Measurements from ENCODE around the gene CBX7. TPM values are rescaled to one million over a fixed set of nuclear protein-coding genes. Genes with fewer than 3 reads are reported as not detected.

The CBX7 gene
- total and polyA plus RNA-seq, 2 of the 4 experiments (the other 2 are of a cell fraction) = 0.90 to 3.6 TPM

DNA sequence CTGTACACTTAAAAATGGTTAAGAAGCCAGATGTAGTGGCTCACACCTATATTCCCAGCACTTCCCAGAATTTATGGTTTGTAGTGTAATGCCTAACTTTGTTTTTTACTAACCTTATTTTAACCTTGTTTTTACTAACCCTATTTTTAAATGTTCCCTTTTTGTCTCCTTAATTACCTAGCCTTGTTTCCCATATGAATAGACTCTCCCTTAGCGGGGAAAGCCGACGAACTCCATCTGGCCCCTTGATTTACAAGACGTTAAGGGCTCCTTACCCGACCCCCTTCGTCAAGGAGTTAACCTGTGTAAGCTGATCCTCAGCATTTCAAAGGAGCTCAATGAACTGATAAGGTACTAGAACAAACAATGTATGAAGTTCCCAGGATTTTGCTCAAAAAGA lies 38.4 kb downstream of the CBX7 start:
- in situ Hi-C loops (cut with MboI; ENCODE audit: low sequenced_read_pairs) = loop anchor here (25.0 kb wide), 1 partner anchor 252 kb away; the partner anchor contains the start of gene CBX6
- no CpG with 5 or more reads among the region's 6 CpGs for WGBS, 2 experiments (ENCODE audit: extremely low coverage in 2 of 2, insufficient read length in 1 of 2)
- no peak overlapping the region for H3K4me3 ChIP-seq (ENCODE audit: insufficient read depth, low read depth, low read length)
- no peak overlapping the region for H4K8ac ChIP-seq (ENCODE audit: low read depth in 2 of 2, low read length in 2 of 2)
- H4K91ac ChIP-seq (ENCODE audit: insufficient read depth, low read depth, low read length) = no peak overlapping the region
- no peak overlapping the region for H3K27ac ChIP-seq (ENCODE audit: insufficient read depth, low read length)
- H2BK15ac ChIP-seq (ENCODE audit: low read depth, low read length) = no peak overlapping the region
- CTCF ChIA-PET = interaction anchor here (0.6 kb wide), 2 partner anchors 401 to 420 kb away, joined by 3 to 5 read pairs; no protein-coding TSS in a partner anchor
- H2BK20ac ChIP-seq (ENCODE audit: low read depth, low read length) = no peak overlapping the region
- H3K18ac ChIP-seq (ENCODE audit: low read depth, low read length) = no peak overlapping the region
- dilution Hi-C loops (cut with HindIII; ENCODE audit: low sequenced_read_pairs, unreplicated experiment) = no loop called here
- DNase-seq = no peak
- H2AK5ac ChIP-seq (ENCODE audit: low read depth, low read length) = no peak overlapping the region
- no peak overlapping the region for H2BK120ac ChIP-seq (ENCODE audit: low read depth, low read length)
- no peak overlapping the region for H3K4ac ChIP-seq (ENCODE audit: low read depth, low read length)
- no peak for ATAC-seq (ENCODE audit: low read depth)
- intact Hi-C loops (cut with micrococcal nuclease) = no loop called here
- no peak overlapping the region for H3K56ac ChIP-seq (ENCODE audit: extremely low read depth, insufficient read depth, low read length)
- H2AK9ac ChIP-seq (replicated peaks; ENCODE audit: low read depth, low read length, poor library complexity) = no peak overlapping the region
- no peaks in the 10 kb centered on the region for H3K79me1 ChIP-seq (ENCODE audit: low read depth in 1 of 2, low read length in 2 of 2)
- H3K4me2 ChIP-seq (ENCODE audit: low read depth, low read length) = no peak overlapping the region
- no peaks in the 10 kb centered on the region for H3K36me3 ChIP-seq (ENCODE audit: control insufficient read depth, insufficient read depth, low read length)
- BruUV-seq (replicated peaks) = no TSS peak
- H3K9ac ChIP-seq (ENCODE audit: low read depth, low read length) = no peak overlapping the region
- no peak overlapping the region for H2AFZ ChIP-seq (replicated peaks; ENCODE audit: low read length, poor library complexity)
- no peak overlapping the region for H2BK5ac ChIP-seq (ENCODE audit: low read depth, low read length, poor library complexity, severe bottlenecking)
- TF ChIP-seq, protein P1, sequence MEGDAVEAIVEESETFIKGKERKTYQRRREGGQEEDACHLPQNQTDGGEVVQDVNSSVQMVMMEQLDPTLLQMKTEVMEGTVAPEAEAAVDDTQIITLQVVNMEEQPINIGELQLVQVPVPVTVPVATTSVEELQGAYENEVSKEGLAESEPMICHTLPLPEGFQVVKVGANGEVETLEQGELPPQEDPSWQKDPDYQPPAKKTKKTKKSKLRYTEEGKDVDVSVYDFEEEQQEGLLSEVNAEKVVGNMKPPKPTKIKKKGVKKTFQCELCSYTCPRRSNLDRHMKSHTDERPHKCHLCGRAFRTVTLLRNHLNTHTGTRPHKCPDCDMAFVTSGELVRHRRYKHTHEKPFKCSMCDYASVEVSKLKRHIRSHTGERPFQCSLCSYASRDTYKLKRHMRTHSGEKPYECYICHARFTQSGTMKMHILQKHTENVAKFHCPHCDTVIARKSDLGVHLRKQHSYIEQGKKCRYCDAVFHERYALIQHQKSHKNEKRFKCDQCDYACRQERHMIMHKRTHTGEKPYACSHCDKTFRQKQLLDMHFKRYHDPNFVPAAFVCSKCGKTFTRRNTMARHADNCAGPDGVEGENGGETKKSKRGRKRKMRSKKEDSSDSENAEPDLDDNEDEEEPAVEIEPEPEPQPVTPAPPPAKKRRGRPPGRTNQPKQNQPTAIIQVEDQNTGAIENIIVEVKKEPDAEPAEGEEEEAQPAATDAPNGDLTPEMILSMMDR (conservative IDR thresholded peaks at IDR 0.05; ENCODE audit: low read depth, low read length) = no peak
- TF ChIP-seq CEBPB (IDR thresholded peaks at IDR 0.05; ENCODE audit: low read depth, low read length) = no peak
- TF ChIP-seq MXI1 (IDR thresholded peaks at IDR 0.05; ENCODE audit: borderline replicate concordance, low read depth, low read length) = no peak
- no peak for TF ChIP-seq RAD21 (IDR thresholded peaks at IDR 0.05; ENCODE audit: low read length)
- TF ChIP-seq RCOR1 (IDR thresholded peaks at IDR 0.05; ENCODE audit: insufficient replicate concordance, low read length) = no peak
- no peak for TF ChIP-seq MAZ (IDR thresholded peaks at IDR 0.05; ENCODE audit: borderline replicate concordance, low read depth, low read length)
- no peak for TF ChIP-seq BHLHE40 (IDR thresholded peaks at IDR 0.05; ENCODE audit: low read depth, low read length)
- no peak for TF ChIP-seq POLR2A (IDR thresholded peaks at IDR 0.05; ENCODE audit: low read depth, low read length)
- no peak for TF ChIP-seq SMC3 (IDR thresholded peaks at IDR 0.05; ENCODE audit: low read depth, low read length)
- TF ChIP-seq CHD1 (IDR thresholded peaks at IDR 0.05; ENCODE audit: low read depth, low read length) = no peak
- TF ChIP-seq RFX5 (IDR thresholded peaks at IDR 0.05; ENCODE audit: low read depth, low read length) = no peak
- no peak for TF ChIP-seq FOS (IDR thresholded peaks at IDR 0.05; ENCODE audit: low read depth, low read length)
- no peak for TF ChIP-seq NFE2L2 (IDR thresholded peaks at IDR 0.05; ENCODE audit: low read depth, low read length)
- TF ChIP-seq, protein P2, sequence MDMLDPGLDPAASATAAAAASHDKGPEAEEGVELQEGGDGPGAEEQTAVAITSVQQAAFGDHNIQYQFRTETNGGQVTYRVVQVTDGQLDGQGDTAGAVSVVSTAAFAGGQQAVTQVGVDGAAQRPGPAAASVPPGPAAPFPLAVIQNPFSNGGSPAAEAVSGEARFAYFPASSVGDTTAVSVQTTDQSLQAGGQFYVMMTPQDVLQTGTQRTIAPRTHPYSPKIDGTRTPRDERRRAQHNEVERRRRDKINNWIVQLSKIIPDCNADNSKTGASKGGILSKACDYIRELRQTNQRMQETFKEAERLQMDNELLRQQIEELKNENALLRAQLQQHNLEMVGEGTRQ (IDR thresholded peaks at IDR 0.05; ENCODE audit: low read depth, low read length) = no peak
- TF ChIP-seq MAFK (IDR thresholded peaks at IDR 0.05; ENCODE audit: low read depth, low read length) = no peak
- TF ChIP-seq, protein P3, sequence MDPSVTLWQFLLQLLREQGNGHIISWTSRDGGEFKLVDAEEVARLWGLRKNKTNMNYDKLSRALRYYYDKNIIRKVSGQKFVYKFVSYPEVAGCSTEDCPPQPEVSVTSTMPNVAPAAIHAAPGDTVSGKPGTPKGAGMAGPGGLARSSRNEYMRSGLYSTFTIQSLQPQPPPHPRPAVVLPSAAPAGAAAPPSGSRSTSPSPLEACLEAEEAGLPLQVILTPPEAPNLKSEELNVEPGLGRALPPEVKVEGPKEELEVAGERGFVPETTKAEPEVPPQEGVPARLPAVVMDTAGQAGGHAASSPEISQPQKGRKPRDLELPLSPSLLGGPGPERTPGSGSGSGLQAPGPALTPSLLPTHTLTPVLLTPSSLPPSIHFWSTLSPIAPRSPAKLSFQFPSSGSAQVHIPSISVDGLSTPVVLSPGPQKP (IDR thresholded peaks at IDR 0.05; ENCODE audit: borderline replicate concordance, low read depth, low read length) = no peak
- H3K23ac ChIP-seq (ENCODE audit: low read depth, low read length) = no peak overlapping the region
- H3K14ac ChIP-seq (replicated peaks; ENCODE audit: low read depth, low read length) = no peak overlapping the region
- POLR2A ChIA-PET (ENCODE audit: unreplicated experiment) = no interaction called here
- H4K5ac ChIP-seq (ENCODE audit: low read depth, low read length) = no peak overlapping the region
- peaks cover 3% of the 10 kb centered on the region; the same call in 1 of the 2 replicates for H3K9me3 ChIP-seq (ENCODE audit: control insufficient read depth, insufficient read depth, low read length)
- no peaks in the 10 kb centered on the region for H4K20me1 ChIP-seq (ENCODE audit: insufficient read depth, low read length)
- no peaks in the 10 kb centered on the region for H3K9me1 ChIP-seq (ENCODE audit: insufficient read depth, low read length)
- no peaks in the 10 kb centered on the region for H3K4me1 ChIP-seq (ENCODE audit: control insufficient read depth, insufficient read depth, low read length)
- peaks cover 48% of the 10 kb centered on the region for H3K27me3 ChIP-seq (ENCODE audit: control insufficient read depth, insufficient read depth, low read length)

All from IMR-90 (cell line).